Stomach smooth muscle (tissue), 2 donors: ENCODE data around the gene HSD17B3.
"Not testable (repeated sequence)": the region's sequence is repeated elsewhere in the genome, so short reads cannot be mapped to it uniquely, and the experiment has no call there.

ENCODE experiments used
- H3K27ac ChIP-seq: one replicate; pipeline ENCODE4 v1.7.0; 2013; ENCODE audit warnings: mild to moderate bottlenecking, low read length, inconsistent platforms
- H3K27me3 ChIP-seq, 2 donors: one replicate each; pipeline ENCODE4 v1.7.0; 2013; ENCODE audit warnings: low read length in 2 of 2; ENCODE audit not compliant: insufficient read depth in 2 of 2, control insufficient read depth in 1 of 2
- H3K36me3 ChIP-seq, 2 donors: one replicate each; pipeline ENCODE4 v1.7.0; 2013; ENCODE audit warnings: low read length in 2 of 2; ENCODE audit not compliant: control insufficient read depth in 2 of 2, insufficient read depth in 2 of 2
- H3K4me1 ChIP-seq: one replicate; pipeline ENCODE4 v1.7.0; 2013; ENCODE audit warnings: low read length; ENCODE audit not compliant: control insufficient read depth, insufficient read depth
- H3K4me3 ChIP-seq, 2 donors: one replicate each; pipeline ENCODE4 v1.7.0; 2013; ENCODE audit warnings: low read length in 2 of 2
- H3K9ac ChIP-seq, 2 donors: one replicate each; pipeline ENCODE4 v1.7.0; 2013; ENCODE audit warnings: low read length in 2 of 2, mild to moderate bottlenecking in 1 of 2
- H3K9me3 ChIP-seq, 2 donors: one replicate each; pipeline ENCODE4 v1.7.0; 2013; ENCODE audit warnings: low read length in 2 of 2; ENCODE audit not compliant: control insufficient read depth in 2 of 2
- donor health status: healthy.
- donor health status: Pancreatic carcinoma.

HSD17B3 gene

DNA sequence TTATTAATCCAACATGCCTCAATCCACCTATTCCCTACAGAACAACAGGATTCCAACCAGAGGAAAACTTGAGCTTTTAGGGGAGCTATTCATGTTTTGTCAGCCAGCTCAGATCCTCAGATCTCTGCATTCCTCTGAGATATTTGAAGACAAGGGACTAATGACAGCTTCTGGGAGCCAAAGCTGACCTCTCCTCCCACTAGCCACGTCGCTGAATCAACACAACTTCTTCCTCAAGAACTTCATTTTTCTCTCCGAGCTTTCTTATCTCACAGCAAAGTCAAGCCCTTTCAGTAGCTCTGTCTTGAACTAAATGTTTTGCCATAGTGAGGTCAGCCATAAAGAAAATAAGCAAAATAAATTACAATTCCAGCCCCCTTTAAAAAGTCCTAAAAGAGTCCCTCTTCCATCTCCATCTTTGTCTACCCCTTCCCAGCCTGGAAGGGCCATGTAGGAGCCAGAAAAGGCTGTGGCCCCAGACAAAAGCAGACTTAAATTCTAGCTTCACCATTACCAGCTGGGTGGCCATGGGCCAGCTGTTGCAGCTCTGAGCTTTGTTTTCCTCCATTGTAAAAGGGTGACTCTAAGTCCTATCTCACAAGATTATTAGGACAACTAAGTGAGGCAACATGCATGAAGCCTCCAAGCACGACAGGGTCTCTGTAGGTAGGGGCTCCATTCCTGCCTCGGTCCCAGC is 65.0 kb downstream of the HSD17B3 start:
- no peak overlapping the region for H3K9ac ChIP-seq
- no peaks in the 10 kb centered on the region for H3K36me3 ChIP-seq
- no peaks in the 10 kb centered on the region for H3K9me3 ChIP-seq
- H3K27me3 ChIP-seq: peaks cover 0 to 2% of the 10 kb centered on the region in 2 donors
- no peak overlapping the region for H3K4me3 ChIP-seq
- H3K27ac ChIP-seq: no peak overlapping the region
- H3K4me1 ChIP-seq: peaks cover 11% of the 10 kb centered on the region

DNA sequence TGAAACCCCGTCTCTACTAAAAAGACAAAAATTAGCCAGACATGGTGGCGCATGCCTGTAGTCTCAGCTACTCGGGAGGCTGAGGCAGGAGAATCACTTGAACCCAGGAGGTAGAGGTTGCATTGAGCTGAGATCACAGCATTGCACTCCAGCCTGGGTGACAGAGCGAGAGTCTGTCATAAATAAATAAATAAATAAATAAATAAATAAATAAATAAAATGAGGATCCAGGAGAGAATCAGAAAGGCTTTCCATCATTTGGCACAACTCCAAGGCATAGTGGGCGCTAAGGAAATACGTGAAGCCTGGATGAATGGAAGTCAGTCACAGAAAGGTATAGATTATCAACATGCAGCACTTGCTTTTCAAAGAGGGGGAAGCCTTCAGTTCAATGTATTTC is 65.6 kb downstream of the HSD17B3 start:
- not testable (repeated sequence) for H3K27ac ChIP-seq, H3K27me3 ChIP-seq, H3K9me3 ChIP-seq, H3K9ac ChIP-seq, H3K4me3 ChIP-seq, H3K36me3 ChIP-seq
- H3K4me1 ChIP-seq: peaks cover 11% of the 10 kb centered on the region

DNA sequence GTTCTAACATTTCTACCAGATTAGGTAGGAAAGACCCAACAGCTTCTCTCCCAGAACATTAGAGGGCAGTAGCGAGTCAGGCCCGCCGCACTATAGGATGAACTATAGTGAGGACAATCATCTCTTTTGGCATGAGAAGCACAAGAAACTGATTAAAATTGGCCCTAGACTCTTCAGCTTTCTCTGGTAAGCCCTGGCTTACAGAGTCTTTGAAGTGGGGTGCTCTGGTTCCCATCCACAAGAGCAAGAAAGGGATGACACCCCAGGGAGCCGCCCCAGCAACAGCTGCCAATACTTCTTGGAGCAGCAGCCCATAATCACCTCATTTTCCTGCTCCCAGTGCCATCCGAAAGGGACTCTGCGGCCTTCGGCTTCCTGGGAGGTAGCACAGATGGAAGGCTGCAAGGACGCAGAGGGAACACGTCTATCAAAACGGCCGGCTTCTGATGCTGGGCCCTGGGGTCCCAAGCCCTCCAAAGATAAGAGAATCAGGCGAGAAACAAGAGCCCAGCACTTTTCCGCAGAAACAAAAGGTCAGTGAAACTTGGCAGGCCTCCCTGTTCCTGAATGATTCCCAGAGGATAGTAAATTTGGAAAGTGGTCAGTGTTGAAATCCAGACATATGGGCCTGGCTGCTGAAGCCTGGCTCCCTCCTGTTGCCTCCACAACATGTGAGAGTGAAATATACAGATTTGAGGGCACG is 69.3 kb downstream of the HSD17B3 start:
- no peaks in the 10 kb centered on the region for H3K36me3 ChIP-seq
- peak overlapping the region in 1 of 2 donors; percentile 55 for H3K4me3 ChIP-seq
- H3K9ac ChIP-seq: no peak overlapping the region
- H3K4me1 ChIP-seq: peaks cover 11% of the 10 kb centered on the region
- no peaks in the 10 kb centered on the region for H3K9me3 ChIP-seq
- H3K27ac ChIP-seq: peak overlapping the region; percentile 69
- H3K27me3 ChIP-seq: peaks cover 0 to 2% of the 10 kb centered on the region in 2 donors

DNA sequence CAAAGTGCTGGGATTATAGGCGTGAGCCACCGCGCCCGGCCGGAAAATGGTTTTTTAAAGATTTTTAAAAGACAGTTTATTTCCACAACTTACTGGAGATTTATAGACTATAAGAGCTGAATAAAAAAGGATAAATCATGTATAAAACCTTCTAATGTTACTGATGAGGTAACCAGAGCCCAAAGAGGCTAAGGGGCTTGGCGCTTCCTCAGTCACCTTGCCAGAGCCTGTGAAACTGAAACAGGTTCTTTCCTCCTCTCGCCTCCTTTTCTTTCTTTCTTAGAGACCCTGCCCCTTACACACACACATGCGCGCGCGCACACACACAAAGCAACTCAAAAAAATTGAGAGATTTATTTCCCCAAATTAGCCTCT is 69.8 kb downstream of the HSD17B3 start:
- Histone ChIP-seq H3K36me3 (no peaks in the 10 kb centered on the region), H3K9me3 (no peaks in the 10 kb centered on the region), H3K27ac (peak overlapping the region; percentile 69), H3K4me3 (no peak overlapping the region), H3K27me3 (peaks cover 0 to under 1% of the 10 kb centered on the region in 2 donors), H3K4me1 (peaks cover 11% of the 10 kb centered on the region), H3K9ac (no peak overlapping the region)

DNA sequence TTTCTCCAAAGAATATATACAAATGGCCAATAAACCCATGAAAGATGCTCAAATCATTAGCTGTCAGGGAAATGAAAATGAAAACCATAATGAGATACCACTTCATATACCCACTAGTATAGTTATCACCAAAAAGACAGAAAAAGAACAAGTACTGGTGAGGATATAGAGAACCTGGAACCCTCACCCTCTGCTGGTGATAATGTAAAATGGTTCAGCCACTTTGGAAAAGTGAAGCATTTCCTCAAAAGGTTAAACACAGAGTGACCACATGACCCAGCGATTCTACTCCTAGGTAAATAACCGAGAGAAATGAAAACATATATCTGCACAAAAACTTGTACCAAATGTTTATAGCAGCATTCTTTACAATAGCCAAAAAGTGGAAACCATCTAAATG is 72.0 kb downstream of the HSD17B3 start:
- Histone ChIP-seq H3K36me3 (no peaks in the 10 kb centered on the region), H3K4me3 (no peak overlapping the region), H3K27ac (no peak overlapping the region), H3K9ac (no peak overlapping the region), H3K9me3 (no peaks in the 10 kb centered on the region), H3K27me3 (no peaks in the 10 kb centered on the region), H3K4me1 (peaks cover 11% of the 10 kb centered on the region)

DNA sequence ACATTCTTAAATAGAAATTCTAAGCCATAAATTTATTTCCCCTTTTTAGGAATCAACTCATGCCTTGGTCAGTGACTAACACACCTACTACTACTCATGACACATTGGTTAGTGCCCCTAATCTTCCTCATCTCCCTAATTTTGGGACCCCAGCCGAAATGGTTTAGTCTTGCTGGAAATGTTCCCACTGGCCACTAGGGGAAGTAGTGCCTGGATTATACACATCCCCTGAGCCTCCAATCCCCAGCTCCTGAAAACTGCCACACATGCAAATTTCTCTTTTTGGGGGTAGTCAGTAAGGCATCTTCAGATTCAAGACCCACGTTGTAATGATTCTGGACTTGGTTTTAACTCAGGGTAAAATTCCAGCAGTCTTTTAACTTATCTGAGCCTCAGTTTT is 79.8 kb downstream of the HSD17B3 start:
- Histone ChIP-seq H3K27me3 (peaks cover 3 to 4% of the 10 kb centered on the region in 2 donors), H3K27ac (no peak overlapping the region)

DNA sequence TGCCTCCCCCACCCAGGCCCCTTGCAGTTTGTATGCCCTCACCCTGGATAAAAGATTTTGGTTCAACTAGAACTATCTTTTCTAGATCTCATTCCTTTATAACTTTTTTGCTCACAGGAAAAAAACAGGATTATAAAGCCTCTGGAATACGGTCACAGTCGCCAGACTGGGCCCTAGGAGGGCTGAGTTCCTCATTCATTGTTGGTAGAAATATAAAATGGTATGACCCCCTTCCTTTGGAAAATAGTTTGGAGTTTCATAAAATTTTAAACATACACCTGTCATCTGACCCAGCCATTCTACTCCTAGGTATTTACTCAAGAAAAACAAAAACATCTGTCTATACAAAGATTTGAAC is 82.1 kb downstream of the HSD17B3 start:
- H3K9me3 ChIP-seq: peaks cover 0 to 5% of the 10 kb centered on the region in 2 donors
- H3K4me1 ChIP-seq: peaks cover 21% of the 10 kb centered on the region
- H3K27ac ChIP-seq: no peak overlapping the region
- H3K4me3 ChIP-seq: no peak overlapping the region
- no peak overlapping the region for H3K9ac ChIP-seq
- peaks cover 3 to 4% of the 10 kb centered on the region in 2 donors for H3K27me3 ChIP-seq
- H3K36me3 ChIP-seq: no peaks in the 10 kb centered on the region

More for the DNA sequence above, 79.8 kb downstream of the HSD17B3 start:
- Histone ChIP-seq H3K36me3 (no peaks in the 10 kb centered on the region), H3K4me1 (peaks cover 14% of the 10 kb centered on the region), H3K9me3 (peaks cover 0 to 5% of the 10 kb centered on the region in 2 donors), H3K9ac (no peak overlapping the region), H3K4me3 (no peak overlapping the region)

DNA sequence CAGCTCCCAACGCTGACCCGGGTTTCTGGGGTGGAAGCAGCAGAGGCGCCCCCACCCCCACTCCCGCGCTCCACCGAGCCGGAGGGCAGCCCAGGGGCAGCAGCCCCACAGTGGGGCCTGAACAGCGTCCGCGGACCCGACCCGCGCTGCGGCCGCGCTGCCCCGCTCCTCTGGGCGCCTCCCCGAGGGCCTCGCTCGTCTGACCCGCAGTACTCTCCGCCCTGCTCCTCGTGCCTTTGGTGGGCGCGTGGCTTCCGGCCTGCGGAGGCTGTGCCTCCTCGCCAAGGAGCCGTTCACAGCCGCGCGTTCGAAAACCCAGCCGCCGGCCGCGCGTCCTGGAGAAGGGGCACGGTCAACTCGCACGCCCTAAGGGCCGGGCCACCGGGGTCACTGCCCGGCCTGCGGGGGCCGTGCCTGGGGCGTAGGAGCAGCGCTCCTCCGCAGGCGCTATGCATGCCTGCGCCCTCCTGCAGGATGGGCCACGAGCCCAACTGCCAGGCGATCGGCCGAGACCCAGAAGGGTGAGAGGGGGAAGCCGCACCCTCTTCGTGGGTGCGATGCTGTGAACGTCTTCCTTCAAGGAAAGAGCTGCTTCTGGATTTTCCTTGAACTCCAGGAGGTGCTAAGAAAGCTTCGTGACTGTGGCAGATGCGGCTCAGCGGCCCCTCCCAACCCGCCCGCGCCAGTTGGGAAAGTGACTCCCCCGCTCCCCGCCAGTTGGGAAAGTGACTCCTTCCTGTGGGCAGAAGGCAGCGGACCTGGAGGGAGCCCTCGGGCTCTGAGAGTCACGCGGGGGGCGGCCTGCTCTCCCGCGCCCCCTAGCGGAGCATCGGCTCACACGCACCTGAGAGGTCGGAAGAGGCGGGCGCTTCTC is 82.7 kb downstream of the HSD17B3 start:
- H3K36me3 ChIP-seq: no peaks in the 10 kb centered on the region
- no peak overlapping the region for H3K9ac ChIP-seq
- no peak overlapping the region for H3K4me3 ChIP-seq
- H3K27ac ChIP-seq: no peak overlapping the region
- H3K9me3 ChIP-seq: peaks cover 0 to 5% of the 10 kb centered on the region in 2 donors
- H3K4me1 ChIP-seq: peaks cover 21% of the 10 kb centered on the region
- peaks cover 3 to 4% of the 10 kb centered on the region in 2 donors for H3K27me3 ChIP-seq

DNA sequence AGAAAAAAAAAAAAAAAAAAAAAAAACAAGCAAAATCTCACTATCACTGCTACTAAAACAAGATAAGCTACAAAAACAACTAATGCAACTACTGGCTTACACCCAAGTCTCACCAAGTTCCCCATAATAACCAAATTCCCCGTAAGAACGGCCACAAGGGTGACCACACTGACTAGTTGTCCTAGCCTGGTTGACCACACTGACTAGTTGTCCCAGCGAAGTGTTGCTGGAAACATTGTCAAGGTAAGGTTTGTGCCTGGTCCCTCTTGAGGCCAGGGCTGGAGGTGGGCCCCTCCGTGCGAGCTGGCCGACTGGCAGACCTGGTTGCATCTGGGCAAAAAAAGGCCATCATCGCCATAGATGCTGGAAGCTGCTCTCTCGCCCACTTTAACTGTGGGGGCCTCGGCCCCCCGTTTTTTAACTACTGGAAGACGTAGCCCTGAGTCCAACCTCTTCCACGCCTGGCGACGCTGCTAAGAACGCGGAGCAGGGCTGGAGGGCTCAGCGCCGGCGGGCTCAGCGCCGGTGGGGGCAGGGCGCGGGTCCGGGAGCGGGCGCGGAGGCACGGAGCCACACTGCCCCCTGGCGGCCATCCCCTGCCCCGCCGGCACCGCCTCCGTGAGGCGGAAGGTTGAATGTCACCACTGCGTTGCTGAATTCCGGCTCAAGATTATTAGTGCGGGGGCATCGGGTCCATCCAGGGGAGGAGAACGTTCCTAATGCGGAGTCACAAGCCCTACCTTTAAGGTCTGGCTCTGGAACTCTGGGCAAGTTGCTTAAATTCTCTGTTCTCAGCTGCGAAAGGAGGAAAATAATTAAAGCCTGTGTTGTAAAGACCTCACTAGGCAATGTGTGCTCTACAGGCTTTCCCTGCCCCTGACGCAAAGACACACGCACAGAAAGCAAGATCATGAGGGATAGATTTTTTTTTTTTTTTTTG is 84.0 kb downstream of the HSD17B3 start:
- Histone ChIP-seq H3K4me3 (peak overlapping the region; percentile 61 to 71), H3K27ac (peak overlapping the region; percentile 64), H3K9ac (peak overlapping the region in 1 of 2 donors; percentile 62)

DNA sequence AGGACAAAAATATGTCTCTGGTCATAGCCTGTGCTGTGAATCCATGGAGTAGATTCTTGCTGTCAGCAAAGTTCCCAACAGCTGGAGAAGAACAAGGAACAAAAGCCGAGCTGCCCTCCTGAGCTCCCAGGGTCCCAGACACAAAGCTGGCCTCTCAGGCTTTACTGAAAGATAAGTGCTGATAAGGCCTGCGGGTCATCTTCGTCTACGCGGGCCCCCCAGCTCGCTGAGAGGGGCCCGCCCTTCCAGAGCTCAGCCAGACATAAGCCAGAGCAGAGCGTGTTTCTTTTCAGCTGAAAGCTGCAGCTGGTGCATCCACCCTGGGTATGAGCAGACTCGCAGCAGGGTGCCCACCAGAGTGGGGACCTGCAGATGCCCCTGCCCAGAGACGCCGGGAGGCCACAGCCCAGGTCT is 84.7 kb downstream of the HSD17B3 start:
- no peak overlapping the region for H3K9ac ChIP-seq
- peak overlapping the region; percentile 64 for H3K27ac ChIP-seq

More for the DNA sequence above, 84.0 kb downstream of the HSD17B3 start:
- Histone ChIP-seq H3K36me3 (no peaks in the 10 kb centered on the region), H3K27me3 (peaks cover 3 to 4% of the 10 kb centered on the region in 2 donors), H3K9me3 (no peaks in the 10 kb centered on the region), H3K4me1 (peaks cover 21% of the 10 kb centered on the region)

More for the DNA sequence above, 84.7 kb downstream of the HSD17B3 start:
- no peaks in the 10 kb centered on the region for H3K27me3 ChIP-seq
- peaks cover 21% of the 10 kb centered on the region for H3K4me1 ChIP-seq
- no peaks in the 10 kb centered on the region for H3K36me3 ChIP-seq
- H3K9me3 ChIP-seq: no peaks in the 10 kb centered on the region
- H3K4me3 ChIP-seq: peak overlapping the region in 1 of 2 donors; percentile 71
